HG02852 (cell line): Measurements from ENCODE around the gene ZAR1.

Source experiments
- ATAC-seq: cut with Tn5 transposase; IDR thresholded peaks from one replicate; pipeline ENCODE4 v1.9.1; 2021; ENCODE audit warnings: mild to moderate bottlenecking, moderate library complexity; ENCODE audit not compliant: unreplicated experiment

Gene ZAR1

GRCh38 chr4:48489683-48490011 is 405 bp upstream of the ZAR1 start:
- no peak for ATAC-seq

GRCh38 chr4:48490680-48491513 is 845 bp downstream of the ZAR1 start:
- no peak for ATAC-seq

- ATAC-seq = no peak
Observed at GRCh38 chr4:48491514-48492176, 1.6 kb downstream of the ZAR1 start.

- ATAC-seq = no peak
Observed at GRCh38 chr4:48493452-48494100, 3.5 kb downstream of the ZAR1 start.

GRCh38 chr4:48495941-48496340 is 5.9 kb downstream of the ZAR1 start:
- no peak for ATAC-seq

- ATAC-seq = no peak
Observed at GRCh38 chr4:48498895-48499294, 8.8 kb downstream of the ZAR1 start.

- ATAC-seq = peak; percentile 73
Observed at GRCh38 chr4:48499551-48500066, 9.6 kb downstream of the ZAR1 start.

- ATAC-seq = no peak
Observed at GRCh38 chr4:48503233-48504025, 13.4 kb downstream of the ZAR1 start.

GRCh38 chr4:48504026-48504330 is 13.9 kb downstream of the ZAR1 start:
- no peak for ATAC-seq

- ATAC-seq = no peak
Observed at GRCh38 chr4:48504352-48504751, 14.3 kb downstream of the ZAR1 start.

GRCh38 chr4:48506716-48507115 is 16.7 kb downstream of the ZAR1 start:
- no peak for ATAC-seq

- ATAC-seq = no peak
Observed at GRCh38 chr4:48509543-48509942, 19.5 kb downstream of the ZAR1 start.

- no peak for ATAC-seq
Observed at GRCh38 chr4:48518143-48518542, 28.1 kb downstream of the ZAR1 start.

GRCh38 chr4:48526406-48526805 is 36.4 kb downstream of the ZAR1 start:
- no peak for ATAC-seq

- ATAC-seq = no peak
Observed at GRCh38 chr4:48538358-48538757, 48.3 kb downstream of the ZAR1 start.

GRCh38 chr4:48539597-48539996 is 49.5 kb downstream of the ZAR1 start:
- no peak for ATAC-seq

- ATAC-seq = no peak
Observed at GRCh38 chr4:48542888-48543287, 52.8 kb downstream of the ZAR1 start.

GRCh38 chr4:48543796-48544195 is 53.7 kb downstream of the ZAR1 start:
- ATAC-seq = no peak
